Cardiac muscle cell (in vitro differentiated cells and primary cell): ENCODE measurements around the gene EPHA10. TPM values are rescaled to one million over a fixed set of nuclear protein-coding genes. Genes with fewer than 3 reads are reported as not detected.

Experiments
- DNase-seq, 2 donors: peaks; one replicate each; pipeline versions ENCODE4 v3.0.0 to v3.0.0-alpha.2; 2010 to 2017; ENCODE audit warnings: low read depth in 1 of 2, low spot score in 1 of 2
- H3K27ac ChIP-seq: fragments of 200-600 bp; sonication (generic); 2 replicates; pipeline ENCODE4 v1.5.1; 2016
- H3K27me3 ChIP-seq: fragments of 200-600 bp; sonication (generic); 2 replicates; pipeline ENCODE4 v1.6.0; 2016; ENCODE audit warnings: control low read depth
- H3K36me3 ChIP-seq: fragments of 200-600 bp; sonication (generic); 2 replicates; pipeline ENCODE4 v1.5.1; 2016; ENCODE audit warnings: control low read depth
- H3K4me1 ChIP-seq: fragments of 200-600 bp; sonication (generic); 2 replicates; pipeline ENCODE4 v1.8.1; 2017; ENCODE audit warnings: low read depth, mild to moderate bottlenecking, mixed run types
- H3K4me3 ChIP-seq: fragments of 200-600 bp; sonication (generic); 2 replicates; pipeline ENCODE4 v1.5.1; 2016; ENCODE audit warnings: mild to moderate bottlenecking
- H3K9me3 ChIP-seq: fragments of 200-600 bp; sonication (generic); 2 replicates; pipeline ENCODE4 v1.5.1; 2017; ENCODE audit warnings: low read depth, mild to moderate bottlenecking, control low read depth
- polyA plus RNA-seq: library from polyadenylated mRNA; unstranded; fragments of >200 nt; fragmentation: Nextera tagmentation; extraction: Ambion mirVana; gene quantifications from 2 replicates; pipeline ENCODE4 v1.2.1, GENCODE V29; 2016
- total RNA-seq: library from RNA; depleted of rRNA; stranded (reverse); fragments of >200 nt; gene quantifications from 2 replicates; pipeline ENCODE4 v1.2.3, GENCODE V29; 2016
- TF ChIP-seq, protein P1 (sequence below): IDR thresholded peaks from 2 replicates; pipeline ENCODE4 v1.5.1; 2012; ENCODE audit warnings: low read depth, mild to moderate bottlenecking, low read length

The EPHA10 gene
- total and polyA plus RNA-seq, 2 experiments from 2014 or later: 0.38 TPM; not detected in 1

DNA sequence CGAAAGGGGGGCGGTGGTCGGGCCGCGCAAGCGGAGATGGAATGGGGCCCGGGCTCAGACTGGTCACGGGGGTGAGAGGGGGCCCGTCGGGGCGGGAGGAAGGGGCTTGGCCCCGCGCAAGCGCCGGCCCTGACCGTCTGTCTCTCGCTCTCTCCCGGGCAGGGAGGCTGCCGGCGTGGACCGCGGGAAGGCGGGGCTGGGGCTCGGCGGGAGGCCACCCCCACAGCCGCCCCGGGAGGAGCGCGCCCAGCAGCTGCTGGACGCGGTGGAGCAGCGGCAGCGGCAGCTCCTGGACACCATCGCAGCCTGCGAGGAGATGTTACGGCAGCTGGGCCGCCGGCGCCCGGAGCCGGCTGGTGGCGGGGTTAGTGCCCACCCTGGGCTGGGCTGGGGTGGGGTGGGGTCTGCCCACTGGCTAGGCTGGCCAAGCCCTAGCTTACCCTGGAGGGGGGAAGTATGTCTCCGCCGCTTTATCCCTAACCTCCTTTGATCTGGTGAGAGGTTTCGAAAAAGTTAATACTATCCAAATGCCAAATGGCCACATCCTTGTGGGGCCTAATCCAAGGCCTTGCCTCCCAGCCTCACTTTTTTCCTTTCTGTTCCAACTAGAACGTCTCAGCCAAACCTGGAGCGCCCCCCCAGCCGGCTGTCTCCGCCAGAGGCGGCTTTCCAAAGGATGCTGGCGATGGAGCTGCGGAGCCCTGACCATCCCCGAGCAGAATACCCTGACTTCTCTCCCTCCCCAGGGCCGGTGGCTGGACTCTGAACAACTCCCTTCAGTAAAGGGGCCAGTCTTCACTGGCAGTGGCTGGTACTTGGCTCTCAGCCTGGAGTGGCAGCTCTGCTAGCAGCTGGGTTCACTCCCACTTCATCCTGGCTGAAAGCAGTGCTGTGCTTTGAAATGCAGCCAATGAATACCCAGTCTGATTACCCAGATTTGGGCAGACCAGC lies 43.7 kb upstream of the EPHA10 start:
- DNase-seq: peak; percentile 87 to 90
- TF ChIP-seq, protein P1, sequence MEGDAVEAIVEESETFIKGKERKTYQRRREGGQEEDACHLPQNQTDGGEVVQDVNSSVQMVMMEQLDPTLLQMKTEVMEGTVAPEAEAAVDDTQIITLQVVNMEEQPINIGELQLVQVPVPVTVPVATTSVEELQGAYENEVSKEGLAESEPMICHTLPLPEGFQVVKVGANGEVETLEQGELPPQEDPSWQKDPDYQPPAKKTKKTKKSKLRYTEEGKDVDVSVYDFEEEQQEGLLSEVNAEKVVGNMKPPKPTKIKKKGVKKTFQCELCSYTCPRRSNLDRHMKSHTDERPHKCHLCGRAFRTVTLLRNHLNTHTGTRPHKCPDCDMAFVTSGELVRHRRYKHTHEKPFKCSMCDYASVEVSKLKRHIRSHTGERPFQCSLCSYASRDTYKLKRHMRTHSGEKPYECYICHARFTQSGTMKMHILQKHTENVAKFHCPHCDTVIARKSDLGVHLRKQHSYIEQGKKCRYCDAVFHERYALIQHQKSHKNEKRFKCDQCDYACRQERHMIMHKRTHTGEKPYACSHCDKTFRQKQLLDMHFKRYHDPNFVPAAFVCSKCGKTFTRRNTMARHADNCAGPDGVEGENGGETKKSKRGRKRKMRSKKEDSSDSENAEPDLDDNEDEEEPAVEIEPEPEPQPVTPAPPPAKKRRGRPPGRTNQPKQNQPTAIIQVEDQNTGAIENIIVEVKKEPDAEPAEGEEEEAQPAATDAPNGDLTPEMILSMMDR: peak; percentile 7
- Histone ChIP-seq H3K9me3 (no peaks in the 10 kb centered on the region), H3K4me3 (peak overlapping the region; percentile 56), H3K4me1 (peaks cover 5% of the 10 kb centered on the region), H3K27me3 (no peaks in the 10 kb centered on the region), H3K36me3 (peaks cover 18% of the 10 kb centered on the region), H3K27ac (peak overlapping the region; percentile 90)

DNA sequence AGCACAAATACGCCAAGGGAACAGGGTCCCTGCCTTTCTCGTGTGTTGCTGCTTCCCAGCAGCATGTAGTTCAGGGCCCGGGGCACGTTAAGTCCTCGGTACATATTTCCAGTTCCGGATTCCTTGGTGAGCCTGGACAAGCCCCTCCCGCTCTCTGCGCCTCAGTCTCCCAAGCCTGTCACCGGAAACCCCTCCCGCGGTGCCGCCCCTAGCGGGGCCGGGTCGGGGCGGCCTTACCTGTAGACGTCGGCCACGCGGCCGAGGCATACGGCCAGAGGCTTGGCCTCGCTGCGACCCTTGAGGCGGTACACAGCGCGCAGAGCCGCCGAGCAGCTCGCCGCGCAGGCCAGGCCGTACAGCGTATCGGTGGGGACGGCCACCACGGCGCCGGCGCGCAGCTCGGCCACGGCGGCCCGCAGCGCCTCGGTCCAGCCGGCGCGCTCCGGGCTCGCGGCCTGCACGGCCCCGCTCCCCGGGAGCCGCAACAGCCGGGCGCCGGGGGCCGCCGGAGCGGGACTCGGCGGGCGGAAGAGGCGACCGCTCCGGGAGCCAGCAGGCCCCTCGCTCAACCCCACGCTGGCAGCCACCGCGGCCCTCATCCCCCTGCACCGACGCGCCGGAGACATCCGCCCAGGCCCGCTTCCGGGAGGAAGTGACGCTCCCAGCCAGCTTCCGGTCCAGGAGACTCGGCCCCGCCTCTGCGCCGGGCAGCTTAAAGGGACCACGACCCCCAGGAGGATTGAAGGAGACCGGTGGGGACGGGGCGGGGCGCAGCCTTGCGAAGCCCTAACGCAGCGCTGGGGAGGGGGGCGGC lies 42.8 kb upstream of the EPHA10 start, which contains the start of the genes C1orf122 and YRDC:
Gene C1orf122 (plus strand): TSS at position 236 of the 814 bp plus-strand sequence. CDS start 615 bp downstream, outside the sequence.
Gene YRDC (minus strand): TSS at position 654 of the 814 bp plus-strand sequence. CDS start 28 bp downstream, at position 626.
- TF ChIP-seq, protein P1: no peak
- Histone ChIP-seq H3K27me3 (no peaks in the 10 kb centered on the region), H3K27ac (peak within 1 kb of the TSS; percentile 90), H3K4me1 (peaks cover 5% of the 10 kb centered on the region), H3K9me3 (no peaks in the 10 kb centered on the region), H3K4me3 (peak within 1 kb of the TSS; percentile 56), H3K36me3 (peaks cover 26% of the 10 kb centered on the region)
- DNase-seq: peak; percentile 95 to 97

DNA sequence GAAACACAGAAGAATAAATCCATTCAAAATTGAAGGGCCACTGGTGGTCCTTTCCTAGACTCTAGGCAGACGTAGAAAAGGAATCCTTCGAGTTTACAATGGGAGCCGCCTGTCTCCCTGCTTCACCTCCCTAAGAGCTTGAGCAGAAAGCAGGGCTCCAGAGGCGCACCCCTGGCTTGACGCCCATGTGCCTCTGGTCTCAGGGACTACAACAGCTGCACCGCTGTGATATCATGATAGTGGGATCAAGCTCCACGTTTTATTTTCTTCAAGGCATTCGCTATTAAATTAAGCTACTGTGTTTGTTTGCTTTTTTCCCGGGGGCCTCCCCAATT lies 42.3 kb upstream of the EPHA10 start:
- Histone ChIP-seq H3K36me3 (peaks cover 30% of the 10 kb centered on the region), H3K4me1 (peaks cover 5% of the 10 kb centered on the region), H3K9me3 (no peaks in the 10 kb centered on the region), H3K27me3 (no peaks in the 10 kb centered on the region), H3K27ac (peak overlapping the region; percentile 90), H3K4me3 (peak overlapping the region; percentile 56)
- TF ChIP-seq, protein P1: no peak
- DNase-seq: no peak

DNA sequence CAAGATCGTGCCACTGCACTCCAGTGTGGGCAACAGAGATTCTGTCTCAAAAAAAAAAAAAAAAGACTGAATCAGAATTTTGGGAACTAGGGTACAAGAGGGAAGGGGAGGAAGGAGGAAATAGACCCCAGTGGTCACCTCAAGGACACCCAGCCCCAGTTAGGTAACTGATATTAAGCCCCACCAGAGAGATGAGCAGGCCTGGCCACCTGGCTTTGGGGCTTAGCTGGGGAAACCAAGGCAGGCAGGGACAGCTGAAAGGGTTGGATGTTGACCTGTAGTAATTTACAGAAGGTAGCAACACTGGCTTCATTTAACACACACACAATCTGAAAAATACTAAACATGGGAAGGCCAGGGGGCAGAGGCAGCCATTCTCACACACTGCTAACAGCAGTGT lies 37.5 kb upstream of the EPHA10 start:
- Histone ChIP-seq H3K36me3 (peaks cover 30% of the 10 kb centered on the region), H3K9me3 (no peaks in the 10 kb centered on the region), H3K4me1 (no peaks in the 10 kb centered on the region), H3K27ac (no peak overlapping the region), H3K4me3 (no peak overlapping the region), H3K27me3 (no peaks in the 10 kb centered on the region)
- TF ChIP-seq, protein P1: no peak
- DNase-seq: no peak

GRCh38 chr1:37797750-37798345 lies 32.9 kb upstream of the EPHA10 start:
- DNase-seq: peak in 1 of 2 donors; percentile 67
- no peaks in the 10 kb centered on the region for H3K9me3 ChIP-seq
- peaks cover 4% of the 10 kb centered on the region for H3K36me3 ChIP-seq
- no peak overlapping the region for H3K4me3 ChIP-seq
- H3K27ac ChIP-seq: no peak overlapping the region
- TF ChIP-seq, protein P1: no peak
- H3K27me3 ChIP-seq: peaks cover 23% of the 10 kb centered on the region
- H3K4me1 ChIP-seq: no peaks in the 10 kb centered on the region
